Neural cell (in vitro differentiated cells): ENCODE data around the gene MAP3K5. TPM values are rescaled to one million over a fixed set of nuclear protein-coding genes. Genes with fewer than 3 reads are reported as not detected.

Source experiments
- H2AFZ ChIP-seq: fragments of 200-600, 300-800 bp; sonication (generic), shearing (Covaris generic); 2 replicates; pipeline ENCODE4 v1.6.0; 2014; ENCODE audit warnings: low read depth, mild to moderate bottlenecking, antibody characterized with exemption, low read length, moderate library complexity
- H3F3A ChIP-seq: fragments of 200-600 bp; shearing (Covaris generic); 2 replicates; pipeline ENCODE4 v1.6.1; 2016; ENCODE audit warnings: mild to moderate bottlenecking, moderate library complexity, mixed read lengths, antibody characterized with exemption, low read length; ENCODE audit not compliant: insufficient read depth, poor library complexity, severe bottlenecking
- H3K27ac ChIP-seq: fragments of 200-600, 300-800 bp; sonication (generic), shearing (Covaris generic); 2 replicates; pipeline ENCODE4 v1.5.1; 2014; ENCODE audit warnings: mild to moderate bottlenecking, low read length, moderate library complexity
- H3K27me3 ChIP-seq: fragments of 300-800, 200-600 bp; sonication (generic), shearing (Covaris generic); 2 replicates; pipeline ENCODE4 v1.6.0; 2014; ENCODE audit warnings: mild to moderate bottlenecking, low read depth, low read length, moderate library complexity; ENCODE audit not compliant: insufficient read depth
- H3K36me3 ChIP-seq: fragments of 300-800, 200-600 bp; sonication (generic), shearing (Covaris generic); 2 replicates; pipeline ENCODE4 v1.5.1; 2014; ENCODE audit warnings: mild to moderate bottlenecking, antibody characterized with exemption, low read length, moderate library complexity; ENCODE audit not compliant: insufficient read depth
- H3K4me2 ChIP-seq: fragments of 300-800, 200-600 bp; sonication (generic), shearing (Covaris generic); 2 replicates; pipeline ENCODE4 v1.6.0; 2014; ENCODE audit warnings: mild to moderate bottlenecking, low read length
- H3K4me3 ChIP-seq: fragments of 300-800, 200-600 bp; sonication (generic), shearing (Covaris generic); 2 replicates; pipeline ENCODE4 v1.5.1; 2014; ENCODE audit warnings: mild to moderate bottlenecking, low read length, moderate library complexity
- H3K79me2 ChIP-seq: fragments of 200-600 bp; shearing (Covaris generic); replicated peaks from 2 replicates; pipeline ENCODE4 v1.6.0; 2014; ENCODE audit warnings: mild to moderate bottlenecking, low read length, moderate library complexity; ENCODE audit not compliant: insufficient read depth
- H3K9ac ChIP-seq: fragments of 300-800, 200-600 bp; sonication (generic), shearing (Covaris generic); 2 replicates; pipeline ENCODE4 v1.6.1; 2016; ENCODE audit warnings: mild to moderate bottlenecking, low read length, mixed read lengths
- H3K9me2 ChIP-seq: fragments of 200-600 bp; shearing (Covaris generic); 2 replicates; pipeline ENCODE4 v1.6.1; 2016; ENCODE audit warnings: mild to moderate bottlenecking, low read length, mixed read lengths; ENCODE audit not compliant: insufficient read depth
- H3K9me3 ChIP-seq: fragments of 200-600, 300-800 bp; sonication (generic), shearing (Covaris generic); 2 replicates; pipeline ENCODE4 v1.6.1; 2016; ENCODE audit warnings: mild to moderate bottlenecking, mixed run types, low read length, moderate library complexity, mixed read lengths
- H4K20me1 ChIP-seq: fragments of 200-600 bp; shearing (Covaris generic); 2 replicates; pipeline ENCODE4 v1.6.1; 2016; ENCODE audit warnings: mild to moderate bottlenecking, mixed run types; ENCODE audit not compliant: insufficient read depth
- CTCF ChIP-seq: fragments of 450-650 bp; IDR thresholded peaks from 2 replicates; pipeline ENCODE4 v1.5.1; 2014; ENCODE audit warnings: antibody characterized with exemption, mild to moderate bottlenecking, moderate library complexity; ENCODE audit not compliant: poor library complexity, severe bottlenecking
- EP300 ChIP-seq: fragments of 450-650 bp; conservative IDR thresholded peaks from 2 replicates; pipeline ENCODE4 v1.6.1; 2014; ENCODE audit warnings: antibody characterized with exemption, mild to moderate bottlenecking, moderate library complexity; ENCODE audit not compliant: poor library complexity, severe bottlenecking
- EZH2 ChIP-seq: fragments of 200-600, 300-800 bp; shearing (Covaris generic), sonication (generic); IDR thresholded peaks from 2 replicates; pipeline ENCODE4 v1.6.1; 2014; ENCODE audit warnings: antibody characterized with exemption, low read length, borderline replicate concordance, mild to moderate bottlenecking; ENCODE audit not compliant: insufficient read depth, poor library complexity, severe bottlenecking
- MXI1 ChIP-seq: fragments of 450-650 bp; conservative IDR thresholded peaks from 2 replicates; pipeline ENCODE4 v1.6.1; 2014; ENCODE audit warnings: antibody characterized with exemption, mild to moderate bottlenecking; ENCODE audit not compliant: poor library complexity, severe bottlenecking
- POLR2AphosphoS5 ChIP-seq: IDR thresholded peaks from 2 replicates; pipeline ENCODE4 v1.6.1; 2012
- RAD21 ChIP-seq: fragments of 450-650 bp; conservative IDR thresholded peaks from 2 replicates; pipeline ENCODE4 v1.6.1; 2014; ENCODE audit warnings: antibody characterized with exemption, mild to moderate bottlenecking, moderate library complexity
- REST ChIP-seq: IDR thresholded peaks from 2 replicates; pipeline ENCODE4 v1.6.1; 2012; ENCODE audit warnings: borderline replicate concordance
- SMC3 ChIP-seq: fragments of 450-650 bp; conservative IDR thresholded peaks from 2 replicates; pipeline ENCODE4 v1.6.1; 2014; ENCODE audit warnings: antibody characterized with exemption, mild to moderate bottlenecking, moderate library complexity; ENCODE audit not compliant: poor library complexity
- TAF1 ChIP-seq: IDR thresholded peaks from 2 replicates; pipeline ENCODE4 v1.6.1; 2012; ENCODE audit warnings: low read depth
- polyA plus RNA-seq: library from polyadenylated mRNA; depleted of rRNA; stranded (reverse); fragments of >200 nt; gene quantifications from 2 replicates; pipeline ENCODE4 v1.2.3, GENCODE V29; 2014

The MAP3K5 gene
- polyA plus RNA-seq, 1 donor from 2014 or later: 2.0 TPM

GRCh38 chr6:136831873-136832562, 39.7 kb upstream of the MAP3K5 start:
- peaks cover 9% of the 10 kb centered on the region for H3K36me3 ChIP-seq
- no peaks in the 10 kb centered on the region for H3K27me3 ChIP-seq
- TF ChIP-seq CTCF (no peak), EZH2 (no peak), REST (no peak), TAF1 (no peak), POLR2AphosphoS5 (no peak), SMC3 (no peak), MXI1 (no peak), EP300 (no peak), RAD21 (no peak)
- no peak overlapping the region for H3K4me2 ChIP-seq
- H3K9me2 ChIP-seq: no peaks in the 10 kb centered on the region
- no peaks in the 10 kb centered on the region for H4K20me1 ChIP-seq
- H3K4me3 ChIP-seq: no peak overlapping the region
- peaks cover 3% of the 10 kb centered on the region for H3K9me3 ChIP-seq
- no peak overlapping the region for H2AFZ ChIP-seq
- no peak overlapping the region for H3K9ac ChIP-seq
- no peaks in the 10 kb centered on the region for H3F3A ChIP-seq
- no peak overlapping the region for H3K27ac ChIP-seq
- H3K79me2 ChIP-seq: no peaks in the 10 kb centered on the region

GRCh38 chr6:136826216-136826615, 33.9 kb upstream of the MAP3K5 start:
- no peak overlapping the region for H3K9ac ChIP-seq
- no peaks in the 10 kb centered on the region for H4K20me1 ChIP-seq
- H3F3A ChIP-seq: no peaks in the 10 kb centered on the region
- no peak overlapping the region for H3K4me2 ChIP-seq
- H3K9me2 ChIP-seq: no peaks in the 10 kb centered on the region
- H3K36me3 ChIP-seq: peaks cover 9% of the 10 kb centered on the region
- no peak overlapping the region for H3K4me3 ChIP-seq
- H3K9me3 ChIP-seq: no peaks in the 10 kb centered on the region
- no peaks in the 10 kb centered on the region for H3K27me3 ChIP-seq
- H2AFZ ChIP-seq: no peak overlapping the region
- no peak overlapping the region for H3K27ac ChIP-seq
- TF ChIP-seq EP300 (no peak), REST (no peak), CTCF (no peak), POLR2AphosphoS5 (no peak), MXI1 (no peak), EZH2 (no peak), RAD21 (no peak), SMC3 (no peak), TAF1 (no peak)
- H3K79me2 ChIP-seq: no peaks in the 10 kb centered on the region
